Measurements from ENCODE around the gene SLC47A1. TPM values are rescaled to one million over a fixed set of nuclear protein-coding genes. Genes with fewer than 3 reads are reported as not detected.

Gene SLC47A1
- total RNA-seq, 1 donor from 2014 or later: 1.1 TPM

- Mint-ChIP-seq H3K27ac (no peak overlapping the region), H3K4me3 (ENCODE audit: low read depth) (no peak overlapping the region), H3K9me3 (ENCODE audit: low read depth) (no peaks in the 10 kb centered on the region), H3K4me1 (ENCODE audit: low read depth) (peaks cover 37% of the 10 kb centered on the region), H3K27me3 (peaks cover 17% of the 10 kb centered on the region), H3K36me3 (ENCODE audit: insufficient read depth) (no peaks in the 10 kb centered on the region)
- no peak for DNase-seq (ENCODE audit: low spot score, unreplicated experiment)
- no peak for TF ChIP-seq CTCF (IDR thresholded peaks at IDR 0.05; ENCODE audit: unreplicated experiment)
These were observed 18.0 kb downstream of the SLC47A1 start for GRCh38 chr17:19551591-19552148.

- Mint-ChIP-seq H3K9me3 (ENCODE audit: low read depth) (peaks cover 3% of the 10 kb centered on the region), H3K36me3 (ENCODE audit: insufficient read depth) (peaks cover 4% of the 10 kb centered on the region), H3K27ac (peak overlapping the region; percentile 19), H3K4me3 (ENCODE audit: low read depth) (no peak overlapping the region), H3K27me3 (peaks cover 17% of the 10 kb centered on the region), H3K4me1 (ENCODE audit: low read depth) (peaks cover 36% of the 10 kb centered on the region)
- DNase-seq (ENCODE audit: low spot score, unreplicated experiment): no peak
- TF ChIP-seq CTCF (IDR thresholded peaks at IDR 0.05; ENCODE audit: unreplicated experiment): no peak
These were observed 19.4 kb downstream of the SLC47A1 start for GRCh38 chr17:19553036-19553435.

GRCh38 chr17:19554393-19554792 is 20.7 kb downstream of the SLC47A1 start:
- H3K36me3 Mint-ChIP-seq (ENCODE audit: insufficient read depth): peaks cover 5% of the 10 kb centered on the region
- no peak overlapping the region for H3K27ac Mint-ChIP-seq
- peaks cover 17% of the 10 kb centered on the region for H3K27me3 Mint-ChIP-seq
- no peak for DNase-seq (ENCODE audit: low spot score, unreplicated experiment)
- H3K4me1 Mint-ChIP-seq (ENCODE audit: low read depth): peaks cover 36% of the 10 kb centered on the region
- peaks cover 5% of the 10 kb centered on the region for H3K9me3 Mint-ChIP-seq (ENCODE audit: low read depth)
- no peak for TF ChIP-seq CTCF (IDR thresholded peaks at IDR 0.05; ENCODE audit: unreplicated experiment)
- H3K4me3 Mint-ChIP-seq (ENCODE audit: low read depth): no peak overlapping the region

GRCh38 chr17:19555746-19556145 is 22.1 kb downstream of the SLC47A1 start:
- peaks cover 22% of the 10 kb centered on the region for H3K27me3 Mint-ChIP-seq
- no peak overlapping the region for H3K27ac Mint-ChIP-seq
- DNase-seq (ENCODE audit: low spot score, unreplicated experiment): no peak
- no peak for TF ChIP-seq CTCF (IDR thresholded peaks at IDR 0.05; ENCODE audit: unreplicated experiment)
- peaks cover 5% of the 10 kb centered on the region for H3K9me3 Mint-ChIP-seq (ENCODE audit: low read depth)
- H3K4me1 Mint-ChIP-seq (ENCODE audit: low read depth): peaks cover 26% of the 10 kb centered on the region
- no peak overlapping the region for H3K4me3 Mint-ChIP-seq (ENCODE audit: low read depth)
- peaks cover 5% of the 10 kb centered on the region for H3K36me3 Mint-ChIP-seq (ENCODE audit: insufficient read depth)

GRCh38 chr17:19558946-19559345 is 25.3 kb downstream of the SLC47A1 start:
- no peak for TF ChIP-seq CTCF (IDR thresholded peaks at IDR 0.05; ENCODE audit: unreplicated experiment)
- no peak for DNase-seq (ENCODE audit: low spot score, unreplicated experiment)
- Mint-ChIP-seq H3K27me3 (peaks cover 17% of the 10 kb centered on the region), H3K4me3 (ENCODE audit: low read depth) (no peak overlapping the region), H3K36me3 (ENCODE audit: insufficient read depth) (peaks cover 5% of the 10 kb centered on the region), H3K4me1 (ENCODE audit: low read depth) (peaks cover 7% of the 10 kb centered on the region), H3K27ac (no peak overlapping the region), H3K9me3 (ENCODE audit: low read depth) (peaks cover 5% of the 10 kb centered on the region)

All from progenitor cell of endocrine pancreas (in vitro differentiated cells).